ENCODE results near the gene RFT1.
"Not testable (repeated sequence)": the region's sequence is repeated elsewhere in the genome, so short reads cannot be mapped to it uniquely, and the experiment has no call there.

RFT1 gene

GRCh38 chr3:53163444-53164387, 33.5 kb upstream of the RFT1 start:
- no peak for DNase-seq

- DNase-seq: peak; percentile 49
Observed at GRCh38 chr3:53162672-53163443, 32.6 kb upstream of the RFT1 start.

DNA sequence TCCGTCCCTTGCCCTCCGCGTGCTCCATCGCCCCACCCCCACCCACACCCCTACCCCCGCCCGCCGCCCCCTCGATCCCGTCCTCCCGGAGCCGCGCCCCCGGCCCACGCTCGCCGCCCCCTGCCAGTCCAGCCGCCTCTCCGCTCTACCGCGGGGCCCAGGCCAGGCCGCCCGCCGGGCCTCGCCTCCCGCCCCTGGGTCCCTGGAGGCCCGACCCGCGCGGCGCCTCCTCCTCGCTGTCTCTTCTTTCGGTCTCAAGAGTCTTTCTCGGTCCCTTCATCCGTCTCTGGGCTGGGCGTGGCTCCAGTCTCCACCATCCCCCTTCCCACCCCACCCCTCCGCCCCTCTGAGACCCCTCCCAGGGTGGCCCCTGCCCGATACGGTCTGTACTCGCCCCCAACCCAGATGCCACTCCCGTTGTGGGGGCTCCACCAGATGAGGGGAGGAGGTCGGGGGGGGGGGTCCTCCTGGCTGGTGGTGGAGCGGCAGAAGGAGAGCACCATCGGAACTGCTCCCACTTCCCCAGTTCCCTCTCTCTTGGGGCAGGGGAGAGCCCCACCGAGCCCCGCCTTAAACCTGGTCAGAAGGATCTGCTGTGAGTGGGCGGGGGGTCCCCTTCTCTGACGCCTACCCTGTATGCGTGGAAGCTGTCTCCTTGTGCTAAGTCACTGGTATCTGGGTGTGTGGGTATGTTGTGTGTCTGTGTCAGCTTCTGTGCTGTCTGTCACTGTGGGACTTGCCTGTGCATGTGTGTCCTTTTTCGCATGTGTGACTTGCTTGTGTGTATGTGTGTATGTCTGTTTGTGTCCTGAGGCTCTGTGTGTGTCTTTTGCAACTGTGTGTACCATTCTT, 31.8 kb upstream of the RFT1 start:
- DNase-seq: peak; percentile 36

GRCh38 chr3:53161450-53161819, 31.2 kb upstream of the RFT1 start:
- no peak for DNase-seq

GRCh38 chr3:53160660-53161449, 30.6 kb upstream of the RFT1 start, which contains the start of gene PRKCD:
PRKCD (plus strand) TSS chr3:53161209; CDS start chr3:53178423, 17,214 bp downstream.
- DNase-seq: peak; percentile 83

DNA sequence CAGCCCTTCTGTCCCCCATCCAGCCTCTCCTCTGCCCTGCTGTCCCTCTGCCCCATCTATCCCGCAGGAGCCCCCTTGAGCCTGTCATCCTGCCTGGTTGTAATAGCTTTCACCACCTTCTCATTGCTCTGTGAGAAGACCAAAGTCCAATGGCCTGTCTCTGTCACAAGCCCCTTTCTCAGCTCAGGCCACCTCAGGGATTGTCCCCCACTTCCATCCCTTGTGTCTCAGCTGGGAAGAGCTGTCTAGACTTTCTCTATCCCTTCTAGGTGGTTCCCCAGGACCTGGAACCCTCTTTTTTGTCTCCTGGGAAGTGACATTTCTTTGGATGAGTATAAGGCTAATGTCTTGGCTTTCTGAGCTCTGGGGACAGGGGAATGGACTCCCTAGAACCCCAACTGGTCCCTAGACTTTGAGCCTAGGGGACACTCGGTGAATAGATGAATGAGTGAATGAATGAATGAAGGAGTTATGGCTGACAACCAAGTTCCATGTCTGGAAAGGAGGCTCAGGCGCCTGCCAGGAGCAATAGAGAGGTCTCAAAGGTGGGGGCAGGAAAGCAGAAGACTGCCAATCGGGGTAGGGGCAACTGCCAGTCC, 29.9 kb upstream of the RFT1 start:
- no peak for DNase-seq

- DNase-seq: no peak
Observed at GRCh38 chr3:53159156-53160060, 29.2 kb upstream of the RFT1 start.

GRCh38 chr3:53158765-53159155, 28.5 kb upstream of the RFT1 start:
- no peak for DNase-seq

DNA sequence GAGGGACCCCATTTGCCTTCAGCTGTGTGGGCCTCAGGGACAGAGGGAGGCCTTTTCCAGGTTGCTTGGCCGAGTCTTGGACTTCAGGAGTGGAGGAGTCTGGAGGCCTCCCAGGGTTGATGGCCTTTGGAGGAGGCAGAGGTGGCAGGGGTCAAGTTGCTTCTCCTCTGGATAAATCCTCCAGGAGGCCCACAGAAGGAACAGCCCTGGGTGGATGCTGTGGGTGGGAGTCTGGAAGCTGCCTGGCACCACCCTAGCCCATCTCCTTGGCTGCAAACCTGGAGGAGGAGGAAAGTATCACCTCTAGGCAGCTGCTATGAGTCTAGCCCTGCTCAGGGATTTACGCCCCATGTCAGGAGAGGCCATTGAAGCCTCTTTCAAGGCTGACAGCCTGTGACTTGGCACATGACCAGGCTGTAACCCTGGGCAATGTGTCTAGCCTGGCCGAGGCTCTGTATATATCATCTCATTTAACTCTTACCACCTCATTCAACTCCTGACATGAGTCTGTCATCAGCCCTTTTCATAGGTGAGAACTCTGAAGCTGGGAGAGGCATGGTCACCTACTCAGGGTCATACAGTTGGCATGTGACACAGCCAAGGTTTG, 27.8 kb upstream of the RFT1 start:
- DNase-seq: no peak

GRCh38 chr3:53156368-53156834, 26.2 kb upstream of the RFT1 start:
- no peak for DNase-seq

GRCh38 chr3:53155760-53156159, 25.5 kb upstream of the RFT1 start:
- DNase-seq: no peak

DNA sequence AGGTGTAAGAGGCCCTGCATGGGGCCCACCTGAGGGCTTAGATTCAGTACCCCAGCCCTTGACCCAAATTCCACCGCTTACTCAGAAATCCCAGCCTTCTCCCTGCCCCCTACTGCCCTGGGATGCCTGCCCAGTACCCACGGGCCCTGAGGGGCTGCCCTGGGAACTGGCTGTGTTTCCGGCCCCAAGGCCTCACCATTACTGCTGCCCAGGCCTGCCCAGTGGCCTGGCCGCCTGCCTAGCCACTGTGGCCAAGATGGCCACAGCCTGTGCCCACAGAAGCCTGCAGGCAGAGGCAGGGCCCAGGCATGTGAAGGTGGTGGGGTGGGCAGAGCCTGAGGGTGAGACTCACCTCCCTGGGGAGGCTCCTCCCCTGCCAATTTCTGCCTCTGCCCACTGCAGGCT, 24.6 kb upstream of the RFT1 start:
- DNase-seq: no peak

- no peak for DNase-seq
Observed at GRCh38 chr3:53153980-53154379, 23.7 kb upstream of the RFT1 start.

- no peak for DNase-seq
Observed at GRCh38 chr3:53153264-53153823, 23.1 kb upstream of the RFT1 start.

DNA sequence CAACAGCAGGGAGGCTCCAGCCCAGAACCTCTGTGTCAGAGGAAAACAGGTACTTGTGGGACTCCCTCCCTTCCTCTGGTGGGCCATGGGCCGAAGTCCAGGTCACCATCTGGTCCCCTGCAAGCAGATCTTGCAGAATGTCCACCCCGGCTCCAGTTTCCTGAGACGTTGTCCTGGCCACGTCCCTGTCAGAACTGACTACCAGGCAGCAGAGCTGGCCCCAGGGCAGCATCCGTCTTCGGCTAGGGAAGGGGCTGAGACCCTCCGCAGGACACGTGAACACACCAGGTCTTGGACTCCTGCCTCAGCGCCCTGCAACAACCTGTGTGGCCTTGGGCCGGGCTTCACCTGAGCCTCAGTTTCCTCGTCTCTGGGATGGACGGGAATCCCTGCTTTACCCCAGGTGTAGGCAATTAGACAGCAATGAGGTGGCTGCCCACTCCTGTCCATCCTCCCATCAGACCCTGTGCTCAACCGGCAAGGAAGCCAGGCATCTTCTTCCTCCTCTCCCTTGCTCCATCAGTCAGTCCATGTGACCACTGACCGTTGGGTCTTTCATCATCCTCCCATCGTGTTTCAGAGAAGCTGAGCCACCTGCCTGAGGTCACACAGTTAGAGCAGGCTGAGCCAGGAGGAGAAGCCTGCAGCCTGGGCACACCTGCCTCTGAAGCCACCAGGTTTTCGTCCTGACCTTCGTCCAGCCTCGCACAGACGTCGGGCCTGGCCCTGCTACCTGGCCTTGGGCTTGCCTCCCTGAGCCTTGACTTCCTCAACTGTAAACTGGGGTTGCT, 21.8 kb upstream of the RFT1 start:
- no peak for DNase-seq

DNA sequence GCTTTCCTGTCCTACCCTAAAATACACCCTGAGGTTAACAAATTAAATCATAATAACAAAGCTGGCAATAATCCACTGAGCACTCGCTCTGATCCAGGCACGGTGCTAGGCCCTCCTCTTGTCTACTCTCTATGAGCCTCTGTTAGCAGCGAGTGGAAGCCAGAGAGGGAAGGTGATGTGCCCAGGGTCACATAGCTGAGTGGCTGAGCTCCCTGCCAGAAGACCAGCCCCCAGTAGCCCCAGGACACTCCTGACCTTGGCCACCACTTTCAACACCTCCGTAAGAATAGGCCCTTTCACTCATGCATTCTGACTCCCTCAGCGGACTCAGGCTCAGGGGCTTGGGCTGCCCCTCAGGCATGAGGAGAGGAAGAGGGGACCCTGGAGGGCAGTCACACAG, 21.2 kb upstream of the RFT1 start:
- DNase-seq: no peak

DNA sequence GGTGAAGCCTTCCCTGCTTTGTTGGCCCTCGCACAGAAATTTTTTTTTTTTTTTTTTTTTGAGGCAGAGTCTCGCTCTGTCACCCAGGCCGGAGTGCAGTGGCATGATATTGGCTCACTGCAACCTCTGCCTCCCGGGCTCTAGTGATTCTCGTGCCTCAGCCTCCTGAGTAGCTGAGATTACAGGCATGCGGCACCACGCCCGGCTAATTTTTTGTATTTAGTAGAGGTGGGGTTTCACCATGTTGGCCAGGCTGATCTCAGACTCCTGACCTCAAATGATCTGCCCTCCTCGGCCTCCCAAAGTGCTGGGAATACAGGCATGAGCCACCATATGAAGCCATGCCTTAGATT, 20.8 kb upstream of the RFT1 start:
- DNase-seq: not testable (repeated sequence)

DNA sequence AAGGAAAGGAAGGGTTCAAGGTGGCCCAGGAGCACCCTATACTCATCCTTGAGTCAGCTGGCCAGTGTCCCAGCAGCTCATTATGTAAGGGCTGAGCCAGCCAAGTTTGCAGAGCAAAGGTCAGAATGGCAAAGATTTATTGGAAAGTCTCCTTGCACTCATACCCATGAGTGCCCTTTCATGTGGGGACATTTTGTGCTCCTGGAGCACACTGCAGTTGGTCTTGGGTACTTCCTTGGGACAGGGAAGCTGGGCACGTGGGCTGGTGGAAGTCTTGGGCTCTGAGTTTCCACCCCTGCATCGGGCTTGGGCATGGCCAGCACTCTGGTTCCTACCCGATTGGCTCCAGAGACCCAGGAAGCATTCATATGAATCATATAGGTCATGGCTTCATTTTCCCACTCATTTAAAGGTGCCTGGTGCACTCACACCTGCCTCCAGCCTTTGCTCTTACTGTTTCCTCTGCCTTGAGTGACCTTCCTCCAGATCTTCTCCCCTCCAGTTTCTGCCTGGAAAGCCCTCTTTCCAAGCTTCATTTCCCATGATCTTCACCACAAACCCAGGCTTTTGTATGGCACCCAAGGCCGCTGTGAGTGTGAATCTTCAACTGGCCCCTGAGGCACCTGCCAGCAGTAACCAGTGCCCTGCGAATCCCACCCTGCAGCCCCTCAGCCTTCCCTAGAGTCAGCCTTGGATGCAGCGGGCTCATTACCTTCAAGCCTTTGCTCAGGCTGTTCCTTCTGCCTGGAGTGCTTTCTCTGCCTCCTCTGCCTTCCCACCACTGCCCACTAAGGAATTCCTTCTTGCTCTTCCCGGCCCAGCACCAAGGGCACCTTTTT, 20.2 kb upstream of the RFT1 start:
- DNase-seq: no peak
